Lower lobe of right lung (tissue), 2 donors: ENCODE results near the gene CACNA1A. TPM values are rescaled to one million over a fixed set of nuclear protein-coding genes. Genes with fewer than 3 reads are reported as not detected.
"Not testable (repeated sequence)": the region's sequence is repeated elsewhere in the genome, so short reads cannot be mapped to it uniquely, and the experiment has no call there.

Source experiments
- ATAC-seq, 2 donors: fragments of 200-7000 bp; cut with Tn5 transposase; one replicate each; pipeline ENCODE4 v1.9.1; 2020 to 2022; ENCODE audit warnings: mild to moderate bottlenecking in 2 of 2, moderate library complexity in 2 of 2
- DNase-seq: peaks from one replicate; pipeline ENCODE4 v3.0.0-alpha.2; 2020
- H3K27ac ChIP-seq: fragments of 200-600 bp; one replicate; pipeline ENCODE4 v1.8.0; 2022
- H3K27me3 ChIP-seq: fragments of 200-600 bp; one replicate; pipeline ENCODE4 v1.8.0; 2022; ENCODE audit warnings: low read depth
- H3K36me3 ChIP-seq: fragments of 200-600 bp; one replicate; pipeline ENCODE4 v1.8.0; 2022; ENCODE audit warnings: mild to moderate bottlenecking
- H3K4me1 ChIP-seq: fragments of 200-600 bp; one replicate; pipeline ENCODE4 v1.8.0; 2022
- H3K4me3 ChIP-seq: fragments of 200-600 bp; one replicate; pipeline ENCODE4 v1.8.0; 2022; ENCODE audit warnings: mild to moderate bottlenecking
- H3K9me3 ChIP-seq: fragments of 200-600 bp; one replicate; pipeline ENCODE4 v1.8.0; 2022
- intact Hi-C: fragments of 100-400 bp; cut with DNase I; formaldehyde crosslinking; loops from one replicate; pipeline ENCODE4 v1.11.0; 2022
- total RNA-seq: library from RNA; stranded (reverse); fragmentation: NEBNext Ultra II Directional; extraction: Animal tissue kit (Norgen Biotek cat#: 25700); gene quantifications from one replicate; pipeline ENCODE4 v1.2.1, GENCODE V29; 2021
- TF ChIP-seq, protein P1 (sequence below): fragments of 200-600 bp; IDR thresholded peaks from one replicate; pipeline ENCODE4 v1.8.0; 2022; ENCODE audit warnings: antibody characterized with exemption, mild to moderate bottlenecking
- donor health status: DM: no; HTN: yes; CAD: no; lungs with severe emphysema.

CACNA1A gene
- total RNA-seq, 1 donor from 2014 or later = 0.71 TPM

GRCh38 chr19:13181747-13182388, 324.4 kb downstream of the CACNA1A start:
- no peaks in the 10 kb centered on the region for H3K27me3 ChIP-seq
- H3K36me3 ChIP-seq = no peaks in the 10 kb centered on the region
- peaks cover 12% of the 10 kb centered on the region for H3K4me1 ChIP-seq
- intact Hi-C loops = no loop called here
- TF ChIP-seq, protein P1, sequence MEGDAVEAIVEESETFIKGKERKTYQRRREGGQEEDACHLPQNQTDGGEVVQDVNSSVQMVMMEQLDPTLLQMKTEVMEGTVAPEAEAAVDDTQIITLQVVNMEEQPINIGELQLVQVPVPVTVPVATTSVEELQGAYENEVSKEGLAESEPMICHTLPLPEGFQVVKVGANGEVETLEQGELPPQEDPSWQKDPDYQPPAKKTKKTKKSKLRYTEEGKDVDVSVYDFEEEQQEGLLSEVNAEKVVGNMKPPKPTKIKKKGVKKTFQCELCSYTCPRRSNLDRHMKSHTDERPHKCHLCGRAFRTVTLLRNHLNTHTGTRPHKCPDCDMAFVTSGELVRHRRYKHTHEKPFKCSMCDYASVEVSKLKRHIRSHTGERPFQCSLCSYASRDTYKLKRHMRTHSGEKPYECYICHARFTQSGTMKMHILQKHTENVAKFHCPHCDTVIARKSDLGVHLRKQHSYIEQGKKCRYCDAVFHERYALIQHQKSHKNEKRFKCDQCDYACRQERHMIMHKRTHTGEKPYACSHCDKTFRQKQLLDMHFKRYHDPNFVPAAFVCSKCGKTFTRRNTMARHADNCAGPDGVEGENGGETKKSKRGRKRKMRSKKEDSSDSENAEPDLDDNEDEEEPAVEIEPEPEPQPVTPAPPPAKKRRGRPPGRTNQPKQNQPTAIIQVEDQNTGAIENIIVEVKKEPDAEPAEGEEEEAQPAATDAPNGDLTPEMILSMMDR = no peak
- H3K27ac ChIP-seq = peak overlapping the region; percentile 24
- peak; percentile 60 for DNase-seq
- no peak overlapping the region for H3K4me3 ChIP-seq
- peak; percentile 36 to 50 for ATAC-seq
- H3K9me3 ChIP-seq = no peaks in the 10 kb centered on the region

DNA sequence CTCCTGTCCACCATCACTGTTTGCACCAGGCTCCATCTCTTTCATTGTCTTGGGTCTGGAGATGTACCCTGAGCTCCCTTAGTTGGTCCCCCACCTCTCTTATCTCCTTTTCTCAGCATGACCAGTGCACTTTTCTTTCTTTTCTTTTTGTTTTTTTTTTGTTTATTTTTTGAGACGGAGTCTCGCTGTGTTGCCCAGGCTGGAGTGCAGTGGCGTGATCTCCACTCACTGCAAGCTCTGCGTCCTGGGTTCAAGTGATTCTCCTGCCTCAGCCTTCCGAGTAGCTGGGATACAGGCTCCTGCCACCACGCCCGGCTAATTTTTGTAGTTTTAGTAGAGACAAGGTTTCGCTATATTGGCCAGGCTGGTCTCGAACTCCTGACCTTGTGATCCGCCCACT, 328.0 kb downstream of the CACNA1A start:
- DNase-seq, intact Hi-C loops, H3K9me3 ChIP-seq, H3K27me3 ChIP-seq, H3K4me3 ChIP-seq, H3K27ac ChIP-seq, ATAC-seq, H3K36me3 ChIP-seq: not testable (repeated sequence)
- peaks cover 15% of the 10 kb centered on the region for H3K4me1 ChIP-seq

GRCh38 chr19:13177584-13177983, 328.7 kb downstream of the CACNA1A start:
- H3K9me3 ChIP-seq, H3K36me3 ChIP-seq, ATAC-seq, H3K27me3 ChIP-seq, H3K27ac ChIP-seq, intact Hi-C loops, H3K4me3 ChIP-seq, DNase-seq: not testable (repeated sequence)
- H3K4me1 ChIP-seq = peaks cover 22% of the 10 kb centered on the region

- intact Hi-C loops = no loop called here
- Histone ChIP-seq H3K27ac (no peak overlapping the region), H3K27me3 (no peaks in the 10 kb centered on the region), H3K9me3 (no peaks in the 10 kb centered on the region), H3K4me3 (no peak overlapping the region), H3K4me1 (peaks cover 20% of the 10 kb centered on the region), H3K36me3 (no peaks in the 10 kb centered on the region)
- TF ChIP-seq, protein P1 = no peak
- ATAC-seq = no peak
- no peak for DNase-seq
Measured at GRCh38 chr19:13176345-13176744, 329.9 kb downstream of the CACNA1A start.

- intact Hi-C loops = no loop called here
- Histone ChIP-seq H3K9me3 (no peaks in the 10 kb centered on the region), H3K27ac (peak overlapping the region; percentile 61), H3K4me1 (peaks cover 27% of the 10 kb centered on the region), H3K27me3 (no peaks in the 10 kb centered on the region), H3K36me3 (no peaks in the 10 kb centered on the region), H3K4me3 (no peak overlapping the region)
- TF ChIP-seq, protein P1 = no peak
- DNase-seq = no peak
- ATAC-seq = no peak
Measured at GRCh38 chr19:13173139-13173737, 333.0 kb downstream of the CACNA1A start.

DNA sequence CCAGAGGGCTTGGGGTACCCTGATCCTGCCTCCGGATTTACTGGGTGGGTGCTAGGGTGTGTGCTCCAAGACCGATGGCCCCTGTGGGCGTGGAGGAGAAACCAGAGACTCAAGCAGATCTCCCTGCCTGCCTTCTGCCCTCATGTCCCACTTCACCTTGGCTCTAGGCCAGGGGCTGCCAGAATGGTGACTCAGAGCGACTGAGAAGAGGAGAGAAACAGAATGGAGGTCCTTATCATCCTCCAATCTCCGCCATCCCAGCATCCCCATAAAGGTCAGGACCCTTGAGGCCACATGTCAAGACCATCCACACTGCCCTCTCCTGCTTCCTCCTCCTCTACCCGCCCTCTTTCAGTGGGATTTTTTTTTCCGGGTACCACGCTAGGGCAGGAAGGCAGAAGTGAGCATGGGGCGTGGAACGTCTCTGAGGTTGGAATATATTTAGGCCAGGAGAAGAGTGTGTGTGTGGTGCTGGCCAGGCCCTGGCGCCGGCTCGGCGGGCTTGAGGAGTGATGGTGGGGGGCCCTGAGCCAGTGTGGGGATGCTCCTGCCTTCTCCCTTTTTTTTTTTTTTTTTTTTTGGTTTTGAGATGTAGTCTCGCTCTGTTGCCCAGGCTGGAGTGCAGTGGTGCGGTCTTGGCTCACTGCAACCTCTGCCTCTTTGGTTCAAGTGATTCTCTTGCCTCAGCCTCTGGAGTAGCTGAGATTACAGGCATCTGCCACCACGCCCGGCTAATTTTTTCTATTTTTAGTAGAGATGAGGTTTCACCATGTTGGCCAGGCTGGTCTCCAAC, 333.7 kb downstream of the CACNA1A start:
- Histone ChIP-seq H3K36me3 (no peaks in the 10 kb centered on the region), H3K4me1 (peaks cover 33% of the 10 kb centered on the region), H3K4me3 (no peak overlapping the region), H3K9me3 (no peaks in the 10 kb centered on the region), H3K27me3 (no peaks in the 10 kb centered on the region), H3K27ac (peak overlapping the region; percentile 61)
- ATAC-seq (peak; percentile 31 to 61), DNase-seq (peak; percentile 87)
- TF ChIP-seq, protein P1 = no peak
- intact Hi-C loops = no loop called here
